Fibroblast of lung (primary cell): ENCODE measurements around the gene CFAP299. TPM values are rescaled to one million over a fixed set of nuclear protein-coding genes. Genes with fewer than 3 reads are reported as not detected.
"Not testable (repeated sequence)": the region's sequence is repeated elsewhere in the genome, so short reads cannot be mapped to it uniquely, and the experiment has no call there.

ENCODE experiments used
- DNase-seq, 2 donors: peaks; one replicate each; pipeline versions ENCODE4 v3.0.0 to v3.0.0-alpha.2; 2010; ENCODE audit warnings: low read depth in 2 of 2
- H2AFZ ChIP-seq: 2 replicates; pipeline ENCODE4 v1.5.1; 2012; ENCODE audit warnings: low read length, control low read depth, inconsistent platforms
- H3K27ac ChIP-seq: 2 replicates; pipeline ENCODE4 v1.5.1; 2011; ENCODE audit warnings: low read length, control low read depth; ENCODE audit not compliant: insufficient read depth
- H3K27me3 ChIP-seq: 2 replicates; pipeline ENCODE4 v1.5.1; 2011; ENCODE audit warnings: mild to moderate bottlenecking, low read length; ENCODE audit not compliant: control insufficient read depth, insufficient read depth
- H3K36me3 ChIP-seq: 2 replicates; pipeline ENCODE4 v1.5.1; 2011; ENCODE audit warnings: low read length; ENCODE audit not compliant: control insufficient read depth, insufficient read depth
- H3K4me1 ChIP-seq: 2 replicates; pipeline ENCODE4 v1.5.1; 2011; ENCODE audit warnings: low read length; ENCODE audit not compliant: control insufficient read depth, insufficient read depth; ENCODE audit errors: extremely low read depth
- H3K4me2 ChIP-seq: 2 replicates; pipeline ENCODE4 v1.5.1; 2011; ENCODE audit warnings: low read length, control low read depth; ENCODE audit not compliant: insufficient read depth; ENCODE audit errors: extremely low read depth
- H3K4me3 ChIP-seq, 4 experiments: fragments of 200-600 bp in 1 of 4; sonication (generic) in 1 of 4; replicated peaks in 1 of 4; 2 replicates each; pipeline ENCODE4 v1.5.1; 2011 to 2016; ENCODE audit warnings: low read length in 4 of 4, low read depth in 3 of 4, mild to moderate bottlenecking in 3 of 4, control low read depth in 2 of 4, inconsistent platforms in 1 of 4, mixed read lengths in 1 of 4; ENCODE audit not compliant: insufficient read depth in 1 of 4; ENCODE audit errors: control extremely low read depth in 1 of 4
- H3K79me2 ChIP-seq: 2 replicates; pipeline ENCODE4 v1.5.1; 2012; ENCODE audit warnings: mild to moderate bottlenecking, low read length, inconsistent platforms; ENCODE audit not compliant: control insufficient read depth, insufficient read depth
- H3K9ac ChIP-seq: 2 replicates; pipeline ENCODE4 v1.5.1; 2011; ENCODE audit warnings: mild to moderate bottlenecking, low read length, control low read depth; ENCODE audit not compliant: insufficient read depth
- H3K9me3 ChIP-seq: 2 replicates; pipeline ENCODE4 v1.5.1; 2012; ENCODE audit warnings: low read depth, low read length; ENCODE audit not compliant: control insufficient read depth, insufficient read depth
- H4K20me1 ChIP-seq: 2 replicates; pipeline ENCODE4 v1.5.1; 2011; ENCODE audit warnings: low read length; ENCODE audit not compliant: control insufficient read depth, insufficient read depth; ENCODE audit errors: extremely low read depth
- CTCF ChIP-seq, 2 donors: IDR thresholded peaks in 1 of 2; conservative IDR thresholded peaks in 1 of 2; 1 replicate in 1 of 2; 2 replicates in 1 of 2; pipeline ENCODE4 v1.5.1; 2011 to 2012; ENCODE audit warnings: low read length in 2 of 2, control low read depth in 1 of 2, inconsistent platforms in 1 of 2, low read depth in 1 of 2, mild to moderate bottlenecking in 1 of 2
- EZH2 ChIP-seq: IDR thresholded peaks from 2 replicates; pipeline ENCODE4 v1.5.1; 2012; ENCODE audit warnings: low read length, control low read depth, mild to moderate bottlenecking; ENCODE audit errors: missing control alignments
- polyA plus RNA-seq, 2 donors: library from polyadenylated mRNA; depleted of rRNA in 1 of 2; stranded (reverse) in 1 of 2; unstranded in 1 of 2; fragments of >200 nt; gene quantifications; 2 replicates each; pipeline ENCODE4 v1.2.1, GENCODE V29; 2011 to 2012; ENCODE audit warnings: missing spikeins in 1 of 2
- total RNA-seq: library from RNA; depleted of rRNA; stranded (reverse); fragments of >200 nt; gene quantifications from 2 replicates; pipeline ENCODE4 v1.2.1, GENCODE V29; 2014

The CFAP299 gene
- total and polyA plus RNA-seq, 2 donors (not counting 1 experiment from before 2014, with no cell fraction given): 0.79 to 16.2 TPM

DNA sequence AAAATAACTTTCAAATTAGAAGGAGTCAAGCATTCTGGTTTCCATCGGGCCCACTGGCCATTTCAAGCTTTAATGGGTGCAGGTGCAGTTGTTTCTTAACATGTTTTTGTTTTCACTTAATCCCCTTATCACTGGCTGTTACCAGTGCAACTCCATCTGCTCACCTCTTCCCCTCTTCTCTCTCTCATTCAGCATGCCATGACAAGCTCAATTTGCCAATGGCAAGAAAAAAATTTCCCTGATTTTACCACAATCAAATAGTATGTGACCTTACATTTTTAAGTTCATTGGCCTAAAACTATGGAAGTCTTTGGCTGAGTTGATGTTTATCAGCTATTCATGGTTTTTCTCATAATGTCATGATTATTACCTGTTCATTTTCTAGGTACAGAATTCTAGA lies 395.9 kb downstream of the CFAP299 start:
- H3K4me2 ChIP-seq: no peak overlapping the region
- H3K9me3 ChIP-seq: no peaks in the 10 kb centered on the region
- no peak overlapping the region for H2AFZ ChIP-seq
- H3K36me3 ChIP-seq: no peaks in the 10 kb centered on the region
- H4K20me1 ChIP-seq: no peaks in the 10 kb centered on the region
- no peak overlapping the region for H3K4me3 ChIP-seq
- no peak overlapping the region for H3K27ac ChIP-seq
- H3K4me1 ChIP-seq: no peaks in the 10 kb centered on the region
- H3K27me3 ChIP-seq: no peaks in the 10 kb centered on the region
- no peak overlapping the region for H3K9ac ChIP-seq
- TF ChIP-seq EZH2: no peak
- DNase-seq: no peak
- no peaks in the 10 kb centered on the region for H3K79me2 ChIP-seq

DNA sequence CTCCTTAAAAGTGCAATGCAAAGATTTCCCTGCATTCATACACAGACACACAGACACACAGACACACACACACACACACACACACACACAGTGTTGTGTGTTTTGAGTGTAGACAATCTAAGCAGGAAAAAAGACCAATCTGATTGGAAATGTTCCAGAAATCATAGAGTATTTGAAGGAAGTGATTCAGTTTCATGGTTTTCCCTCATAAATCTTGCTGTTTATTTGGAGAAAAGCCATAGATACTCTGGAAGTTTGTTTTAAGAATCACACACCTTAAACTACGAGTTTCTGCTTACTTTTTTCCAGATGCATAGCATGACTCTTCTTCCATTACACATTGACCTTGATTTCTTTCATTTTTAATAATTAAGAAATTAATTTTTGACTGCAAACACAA lies 396.5 kb downstream of the CFAP299 start:
- H2AFZ ChIP-seq: no peak overlapping the region
- no peak overlapping the region for H3K4me2 ChIP-seq
- TF ChIP-seq EZH2 (no peak), CTCF (conservative IDR thresholded peaks at IDR 0.05 in 1 of 2, IDR thresholded peaks at IDR 0.05 in 1 of 2; ENCODE audit: low read depth in 1 of 2, low read length in 2 of 2) (no peak)
- peak; percentile 2 to 67 for DNase-seq
- H3K9ac ChIP-seq: no peak overlapping the region
- H3K9me3 ChIP-seq: no peaks in the 10 kb centered on the region
- H3K4me1 ChIP-seq: no peaks in the 10 kb centered on the region
- H3K27me3 ChIP-seq: no peaks in the 10 kb centered on the region
- H3K27ac ChIP-seq: no peak overlapping the region
- no peaks in the 10 kb centered on the region for H3K79me2 ChIP-seq
- H3K4me3 ChIP-seq: no peak overlapping the region
- no peaks in the 10 kb centered on the region for H4K20me1 ChIP-seq
- no peaks in the 10 kb centered on the region for H3K36me3 ChIP-seq

GRCh38 chr4:80740375-80740774 lies 404.8 kb downstream of the CFAP299 start:
- H3K9ac ChIP-seq: no peak overlapping the region
- no peak overlapping the region for H3K4me2 ChIP-seq
- no peak overlapping the region for H3K4me3 ChIP-seq
- H3K79me2 ChIP-seq: no peaks in the 10 kb centered on the region
- no peaks in the 10 kb centered on the region for H3K4me1 ChIP-seq
- no peaks in the 10 kb centered on the region for H3K36me3 ChIP-seq
- H4K20me1 ChIP-seq: no peaks in the 10 kb centered on the region
- H3K27me3 ChIP-seq: no peaks in the 10 kb centered on the region
- TF ChIP-seq CTCF (conservative IDR thresholded peaks at IDR 0.05 in 1 of 2, IDR thresholded peaks at IDR 0.05 in 1 of 2; ENCODE audit: low read depth in 1 of 2, low read length in 2 of 2): no peak
- no peak for DNase-seq
- H2AFZ ChIP-seq: no peak overlapping the region
- H3K9me3 ChIP-seq: no peaks in the 10 kb centered on the region
- no peak overlapping the region for H3K27ac ChIP-seq

- H4K20me1 ChIP-seq, H3K27ac ChIP-seq, H3K9me3 ChIP-seq: not testable (repeated sequence)
Observed at GRCh38 chr4:80749558-80749957, 414.0 kb downstream of the CFAP299 start.

More at GRCh38 chr4:80749558-80749957, 414.0 kb downstream of the CFAP299 start:
- not testable (repeated sequence) for H3K4me3 ChIP-seq, DNase-seq, H3K4me1 ChIP-seq, H3K9ac ChIP-seq, H2AFZ ChIP-seq, H3K36me3 ChIP-seq, H3K79me2 ChIP-seq, H3K27me3 ChIP-seq, H3K4me2 ChIP-seq
